Measurements from ENCODE around the gene SLC9A9. TPM values are rescaled to one million over a fixed set of nuclear protein-coding genes. Genes with fewer than 3 reads are reported as not detected.

The SLC9A9 gene
- total and polyA plus RNA-seq, 4 donors, result 3.3 to 15.0 (median 6.1) TPM

DNA sequence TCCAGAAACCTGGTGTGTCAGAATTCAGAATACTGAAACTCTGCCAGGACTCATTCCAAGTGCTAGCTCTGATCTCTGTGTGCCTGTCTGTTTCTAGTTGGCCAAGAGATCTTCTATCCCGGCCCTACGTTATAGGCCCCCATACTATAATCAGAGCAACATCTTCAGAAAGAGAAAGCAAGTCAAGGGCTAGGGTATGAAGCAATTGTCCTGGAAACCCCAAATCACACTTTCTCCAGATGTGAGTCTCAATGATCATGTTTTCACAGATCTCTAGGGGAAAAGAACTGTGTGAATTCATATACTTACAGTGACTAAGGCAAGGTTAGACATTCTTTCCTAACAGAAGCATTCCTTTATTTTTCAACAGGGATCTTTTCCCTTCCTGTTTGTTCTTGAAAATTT, 309.7 kb downstream of the SLC9A9 start:
- WGBS, result 88% methylated on average over 2 of the region's 2 CpGs

DNA sequence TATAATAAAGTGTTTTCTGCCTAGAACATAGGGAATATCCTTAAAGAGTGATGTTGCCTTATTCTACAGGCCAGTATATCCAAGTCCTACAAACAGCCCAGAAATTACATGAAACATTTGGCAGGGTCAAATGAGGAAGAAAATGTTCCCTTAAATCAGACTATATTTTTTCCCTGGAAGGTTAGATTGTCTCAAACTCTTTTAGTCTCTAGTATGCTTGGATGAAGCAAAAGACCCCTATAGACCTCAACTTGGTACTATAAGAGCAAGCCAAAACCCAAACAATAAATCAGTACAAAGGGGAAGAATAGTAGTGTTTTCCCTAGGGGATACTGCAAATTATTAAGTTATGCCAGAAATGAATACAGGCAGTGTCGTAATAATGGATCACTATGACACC, 310.2 kb downstream of the SLC9A9 start:
- TF ChIP-seq FOXA1 (IDR thresholded peaks at IDR 0.05), result no peak
- no peak for TF ChIP-seq HNF4G (IDR thresholded peaks at IDR 0.05)
- TF ChIP-seq TAF1 (conservative IDR thresholded peaks at IDR 0.05), result no peak
- TF ChIP-seq, protein P1, sequence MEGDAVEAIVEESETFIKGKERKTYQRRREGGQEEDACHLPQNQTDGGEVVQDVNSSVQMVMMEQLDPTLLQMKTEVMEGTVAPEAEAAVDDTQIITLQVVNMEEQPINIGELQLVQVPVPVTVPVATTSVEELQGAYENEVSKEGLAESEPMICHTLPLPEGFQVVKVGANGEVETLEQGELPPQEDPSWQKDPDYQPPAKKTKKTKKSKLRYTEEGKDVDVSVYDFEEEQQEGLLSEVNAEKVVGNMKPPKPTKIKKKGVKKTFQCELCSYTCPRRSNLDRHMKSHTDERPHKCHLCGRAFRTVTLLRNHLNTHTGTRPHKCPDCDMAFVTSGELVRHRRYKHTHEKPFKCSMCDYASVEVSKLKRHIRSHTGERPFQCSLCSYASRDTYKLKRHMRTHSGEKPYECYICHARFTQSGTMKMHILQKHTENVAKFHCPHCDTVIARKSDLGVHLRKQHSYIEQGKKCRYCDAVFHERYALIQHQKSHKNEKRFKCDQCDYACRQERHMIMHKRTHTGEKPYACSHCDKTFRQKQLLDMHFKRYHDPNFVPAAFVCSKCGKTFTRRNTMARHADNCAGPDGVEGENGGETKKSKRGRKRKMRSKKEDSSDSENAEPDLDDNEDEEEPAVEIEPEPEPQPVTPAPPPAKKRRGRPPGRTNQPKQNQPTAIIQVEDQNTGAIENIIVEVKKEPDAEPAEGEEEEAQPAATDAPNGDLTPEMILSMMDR (IDR thresholded peaks at IDR 0.05; ENCODE audit: low read depth, low read length, missing input control), result no peak
- TF ChIP-seq SP1 (IDR thresholded peaks at IDR 0.05), result no peak
- TF ChIP-seq YY1 (IDR thresholded peaks at IDR 0.05), result no peak
- TF ChIP-seq EGR1 (IDR thresholded peaks at IDR 0.05; ENCODE audit: low read depth in 2 of 2), result no peak
- no peak for TF ChIP-seq HNF4A (conservative IDR thresholded peaks at IDR 0.05)
- TF ChIP-seq, protein P2, sequence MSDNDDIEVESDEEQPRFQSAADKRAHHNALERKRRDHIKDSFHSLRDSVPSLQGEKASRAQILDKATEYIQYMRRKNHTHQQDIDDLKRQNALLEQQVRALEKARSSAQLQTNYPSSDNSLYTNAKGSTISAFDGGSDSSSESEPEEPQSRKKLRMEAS (IDR thresholded peaks at IDR 0.05), result no peak
- Histone ChIP-seq H3K27ac (ENCODE audit: low read depth in 1 of 2, low read length in 2 of 2) (no peak overlapping the region), H3K27me3 (ENCODE audit: control insufficient read depth in 4 of 4, insufficient read depth in 4 of 4, low read length in 3 of 4) (no peaks in the 10 kb centered on the region), H3K4me3 (ENCODE audit: low read depth in 1 of 3, low read length in 3 of 3) (no peak overlapping the region), H3K4me1 (ENCODE audit: control insufficient read depth in 4 of 4, insufficient read depth in 4 of 4, low read length in 3 of 4) (no peaks in the 10 kb centered on the region), H3K9ac (ENCODE audit: low read depth in 1 of 2, low read length in 2 of 2) (no peak overlapping the region), H3K36me3 (ENCODE audit: control insufficient read depth in 4 of 4, insufficient read depth in 3 of 4, low read depth in 1 of 4, low read length in 3 of 4) (no peaks in the 10 kb centered on the region), H3K9me3 (ENCODE audit: control insufficient read depth in 4 of 4, low read length in 3 of 4) (peaks cover 0 to under 1% (median 0%) of the 10 kb centered on the region in 4 donors)
- DNase-seq (ENCODE audit: low spot score), result no peak
- 91% methylated on average over 1 of the region's 1 CpG for WGBS

More for the DNA sequence above, 309.7 kb downstream of the SLC9A9 start:
- no peak for DNase-seq (ENCODE audit: low spot score)
- Histone ChIP-seq H3K27ac (ENCODE audit: low read depth in 1 of 2, low read length in 2 of 2) (no peak overlapping the region), H3K36me3 (ENCODE audit: control insufficient read depth in 4 of 4, insufficient read depth in 3 of 4, low read depth in 1 of 4, low read length in 3 of 4) (no peaks in the 10 kb centered on the region), H3K4me3 (ENCODE audit: low read depth in 1 of 3, low read length in 3 of 3) (no peak overlapping the region), H3K9me3 (ENCODE audit: control insufficient read depth in 4 of 4, low read length in 3 of 4) (peaks cover 0 to 3% (median under 1%) of the 10 kb centered on the region in 4 donors), H3K9ac (ENCODE audit: low read depth in 1 of 2, low read length in 2 of 2) (no peak overlapping the region), H3K4me1 (ENCODE audit: control insufficient read depth in 4 of 4, insufficient read depth in 4 of 4, low read length in 3 of 4) (no peaks in the 10 kb centered on the region), H3K27me3 (ENCODE audit: control insufficient read depth in 4 of 4, insufficient read depth in 4 of 4, low read length in 3 of 4) (no peaks in the 10 kb centered on the region)
- TF ChIP-seq, protein P3, sequence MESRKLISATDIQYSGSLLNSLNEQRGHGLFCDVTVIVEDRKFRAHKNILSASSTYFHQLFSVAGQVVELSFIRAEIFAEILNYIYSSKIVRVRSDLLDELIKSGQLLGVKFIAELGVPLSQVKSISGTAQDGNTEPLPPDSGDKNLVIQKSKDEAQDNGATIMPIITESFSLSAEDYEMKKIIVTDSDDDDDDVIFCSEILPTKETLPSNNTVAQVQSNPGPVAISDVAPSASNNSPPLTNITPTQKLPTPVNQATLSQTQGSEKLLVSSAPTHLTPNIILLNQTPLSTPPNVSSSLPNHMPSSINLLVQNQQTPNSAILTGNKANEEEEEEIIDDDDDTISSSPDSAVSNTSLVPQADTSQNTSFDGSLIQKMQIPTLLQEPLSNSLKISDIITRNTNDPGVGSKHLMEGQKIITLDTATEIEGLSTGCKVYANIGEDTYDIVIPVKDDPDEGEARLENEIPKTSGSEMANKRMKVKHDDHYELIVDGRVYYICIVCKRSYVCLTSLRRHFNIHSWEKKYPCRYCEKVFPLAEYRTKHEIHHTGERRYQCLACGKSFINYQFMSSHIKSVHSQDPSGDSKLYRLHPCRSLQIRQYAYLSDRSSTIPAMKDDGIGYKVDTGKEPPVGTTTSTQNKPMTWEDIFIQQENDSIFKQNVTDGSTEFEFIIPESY (IDR thresholded peaks at IDR 0.05), result no peak
- TF ChIP-seq NR2F2 (IDR thresholded peaks at IDR 0.05) (no peak), RXRA (IDR thresholded peaks at IDR 0.05) (no peak), TAF1 (conservative IDR thresholded peaks at IDR 0.05) (no peak), SP1 (IDR thresholded peaks at IDR 0.05) (no peak), FOXA1 (IDR thresholded peaks at IDR 0.05) (no peak), JUND (IDR thresholded peaks at IDR 0.05) (no peak), GABPA (IDR thresholded peaks at IDR 0.05 in 1 of 2, conservative IDR thresholded peaks at IDR 0.05 in 1 of 2) (no peak)
- TF ChIP-seq, protein P1 (IDR thresholded peaks at IDR 0.05; ENCODE audit: low read depth, low read length, missing input control), result no peak
- TF ChIP-seq, protein P4, sequence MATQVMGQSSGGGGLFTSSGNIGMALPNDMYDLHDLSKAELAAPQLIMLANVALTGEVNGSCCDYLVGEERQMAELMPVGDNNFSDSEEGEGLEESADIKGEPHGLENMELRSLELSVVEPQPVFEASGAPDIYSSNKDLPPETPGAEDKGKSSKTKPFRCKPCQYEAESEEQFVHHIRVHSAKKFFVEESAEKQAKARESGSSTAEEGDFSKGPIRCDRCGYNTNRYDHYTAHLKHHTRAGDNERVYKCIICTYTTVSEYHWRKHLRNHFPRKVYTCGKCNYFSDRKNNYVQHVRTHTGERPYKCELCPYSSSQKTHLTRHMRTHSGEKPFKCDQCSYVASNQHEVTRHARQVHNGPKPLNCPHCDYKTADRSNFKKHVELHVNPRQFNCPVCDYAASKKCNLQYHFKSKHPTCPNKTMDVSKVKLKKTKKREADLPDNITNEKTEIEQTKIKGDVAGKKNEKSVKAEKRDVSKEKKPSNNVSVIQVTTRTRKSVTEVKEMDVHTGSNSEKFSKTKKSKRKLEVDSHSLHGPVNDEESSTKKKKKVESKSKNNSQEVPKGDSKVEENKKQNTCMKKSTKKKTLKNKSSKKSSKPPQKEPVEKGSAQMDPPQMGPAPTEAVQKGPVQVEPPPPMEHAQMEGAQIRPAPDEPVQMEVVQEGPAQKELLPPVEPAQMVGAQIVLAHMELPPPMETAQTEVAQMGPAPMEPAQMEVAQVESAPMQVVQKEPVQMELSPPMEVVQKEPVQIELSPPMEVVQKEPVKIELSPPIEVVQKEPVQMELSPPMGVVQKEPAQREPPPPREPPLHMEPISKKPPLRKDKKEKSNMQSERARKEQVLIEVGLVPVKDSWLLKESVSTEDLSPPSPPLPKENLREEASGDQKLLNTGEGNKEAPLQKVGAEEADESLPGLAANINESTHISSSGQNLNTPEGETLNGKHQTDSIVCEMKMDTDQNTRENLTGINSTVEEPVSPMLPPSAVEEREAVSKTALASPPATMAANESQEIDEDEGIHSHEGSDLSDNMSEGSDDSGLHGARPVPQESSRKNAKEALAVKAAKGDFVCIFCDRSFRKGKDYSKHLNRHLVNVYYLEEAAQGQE (IDR thresholded peaks at IDR 0.05), result no peak
- TF ChIP-seq, protein P2 (IDR thresholded peaks at IDR 0.05), result no peak
